Chondrocyte (in vitro differentiated cells): ENCODE data around the gene HS6ST2. TPM values are rescaled to one million over a fixed set of nuclear protein-coding genes. Genes with fewer than 3 reads are reported as not detected.

ENCODE experiments used
- DNase-seq: peaks from one replicate; pipeline ENCODE4 v3.0.0; 2021; ENCODE audit warnings: mixed read lengths, low spot score
- H3K27ac Mint-ChIP-seq: one replicate; pipeline ENCODE4 v1.8.0; 2021; ENCODE audit warnings: mild to moderate bottlenecking, moderate library complexity, mixed read lengths; ENCODE audit not compliant: unreplicated experiment
- H3K27me3 Mint-ChIP-seq: 2 replicates; pipeline ENCODE4 v1.8.0; 2021; ENCODE audit warnings: low read depth, mixed read lengths
- H3K36me3 Mint-ChIP-seq: 2 replicates; pipeline ENCODE4 v1.8.0; 2021; ENCODE audit warnings: low read depth, mixed read lengths
- H3K4me1 Mint-ChIP-seq: 2 replicates; pipeline ENCODE4 v1.8.0; 2021; ENCODE audit warnings: low read depth, mild to moderate bottlenecking, mixed read lengths
- H3K4me3 Mint-ChIP-seq: one replicate; pipeline ENCODE4 v1.8.0; 2021; ENCODE audit warnings: mild to moderate bottlenecking, moderate library complexity, mixed read lengths; ENCODE audit not compliant: unreplicated experiment
- H3K9me3 Mint-ChIP-seq: 2 replicates; pipeline ENCODE4 v1.8.0; 2021; ENCODE audit warnings: low read depth, mixed read lengths
- CTCF ChIP-seq: fragments of 200-600 bp; sonication (generic); IDR thresholded peaks from 2 replicates; pipeline ENCODE4 v1.5.0; 2021; ENCODE audit warnings: antibody characterized with exemption, mild to moderate bottlenecking, moderate library complexity
- total RNA-seq: library from RNA; stranded (reverse); gene quantifications from 3 replicates; pipeline ENCODE4 v1.2.1, GENCODE V29; 2021

Gene HS6ST2
- total RNA-seq, 1 donor from 2014 or later, result 1.9 TPM

- TF ChIP-seq CTCF, result no peak
- no peak overlapping the region for H3K4me3 Mint-ChIP-seq
- no peaks in the 10 kb centered on the region for H3K27me3 Mint-ChIP-seq
- peaks cover 2% of the 10 kb centered on the region for H3K9me3 Mint-ChIP-seq
- DNase-seq, result no peak
- H3K36me3 Mint-ChIP-seq, result no peaks in the 10 kb centered on the region
- no peak overlapping the region for H3K27ac Mint-ChIP-seq
- no peaks in the 10 kb centered on the region for H3K4me1 Mint-ChIP-seq
Measured at GRCh38 chrX:132795181-132795580, 163.2 kb downstream of the HS6ST2 start.

- DNase-seq, result no peak
- no peaks in the 10 kb centered on the region for H3K4me1 Mint-ChIP-seq
- H3K27ac Mint-ChIP-seq, result no peak overlapping the region
- no peak for TF ChIP-seq CTCF
- no peaks in the 10 kb centered on the region for H3K36me3 Mint-ChIP-seq
- no peak overlapping the region for H3K4me3 Mint-ChIP-seq
- H3K9me3 Mint-ChIP-seq, result peaks cover 7% of the 10 kb centered on the region
- H3K27me3 Mint-ChIP-seq, result no peaks in the 10 kb centered on the region
Measured at GRCh38 chrX:132791714-132792113, 166.7 kb downstream of the HS6ST2 start.

GRCh38 chrX:132790329-132790728 is 168.1 kb downstream of the HS6ST2 start:
- H3K27me3 Mint-ChIP-seq, result no peaks in the 10 kb centered on the region
- peaks cover 3% of the 10 kb centered on the region for H3K4me1 Mint-ChIP-seq
- H3K9me3 Mint-ChIP-seq, result peaks cover 7% of the 10 kb centered on the region
- H3K27ac Mint-ChIP-seq, result no peak overlapping the region
- H3K36me3 Mint-ChIP-seq, result no peaks in the 10 kb centered on the region
- no peak for DNase-seq
- no peak for TF ChIP-seq CTCF
- no peak overlapping the region for H3K4me3 Mint-ChIP-seq

GRCh38 chrX:132786217-132786616 is 172.2 kb downstream of the HS6ST2 start:
- H3K9me3 Mint-ChIP-seq, result peaks cover 7% of the 10 kb centered on the region
- DNase-seq, result no peak
- peaks cover 3% of the 10 kb centered on the region for H3K4me1 Mint-ChIP-seq
- H3K4me3 Mint-ChIP-seq, result no peak overlapping the region
- no peaks in the 10 kb centered on the region for H3K36me3 Mint-ChIP-seq
- no peak for TF ChIP-seq CTCF
- H3K27me3 Mint-ChIP-seq, result no peaks in the 10 kb centered on the region
- no peak overlapping the region for H3K27ac Mint-ChIP-seq

- no peak for TF ChIP-seq CTCF
- no peaks in the 10 kb centered on the region for H3K9me3 Mint-ChIP-seq
- no peak for DNase-seq
- H3K4me1 Mint-ChIP-seq, result no peaks in the 10 kb centered on the region
- H3K4me3 Mint-ChIP-seq, result no peak overlapping the region
- H3K36me3 Mint-ChIP-seq, result no peaks in the 10 kb centered on the region
- no peak overlapping the region for H3K27ac Mint-ChIP-seq
- H3K27me3 Mint-ChIP-seq, result no peaks in the 10 kb centered on the region
Measured at GRCh38 chrX:132778917-132779316, 179.5 kb downstream of the HS6ST2 start.
